Measurements from ENCODE around the gene LIPI.
"Not testable (repeated sequence)": the region's sequence is repeated elsewhere in the genome, so short reads cannot be mapped to it uniquely, and the experiment has no call there.

- not testable (repeated sequence) for TF ChIP-seq EZH2 (IDR thresholded peaks at IDR 0.05; ENCODE audit: borderline replicate concordance, low read depth, low read length, severe bottlenecking); CTCF (IDR thresholded peaks at IDR 0.05; ENCODE audit: borderline replicate concordance, extremely low read depth, low read length, poor library complexity, severe bottlenecking)
Observed at GRCh38 chr21:14058995-14059627, 151.6 kb downstream of the LIPI start.

Data from DND-41 (cell line).